Keratinocyte (primary cell): ENCODE measurements around the gene CACNB4. TPM values are rescaled to one million over a fixed set of nuclear protein-coding genes. Genes with fewer than 3 reads are reported as not detected.

Experiments used
- DNase-seq: peaks from one replicate; pipeline ENCODE4 v3.0.0-alpha.2; 2011; ENCODE audit warnings: low read depth, missing footprints, low spot score
- FAIRE-seq: peaks from 2 replicates; lab custom pipeline; 2011; peaks lifted over from hg19 to GRCh38; lab: Jason Lieb, UNC
- H2AFZ ChIP-seq: 2 replicates; pipeline ENCODE4 v1.6.0; 2012; ENCODE audit warnings: low read length, control low read depth, inconsistent platforms; ENCODE audit not compliant: control insufficient read depth
- H3K27ac ChIP-seq: 2 replicates; pipeline ENCODE4 v1.5.1; 2011; ENCODE audit warnings: low read length; ENCODE audit not compliant: control insufficient read depth, insufficient read depth
- H3K27me3 ChIP-seq: 3 replicates; pipeline ENCODE4 v1.6.0; 2011; ENCODE audit warnings: low read length; ENCODE audit not compliant: control insufficient read depth, insufficient read depth; ENCODE audit errors: extremely low read depth
- H3K36me3 ChIP-seq, 2 experiments: 2 replicates in 1 of 2; 3 replicates in 1 of 2; pipeline ENCODE4 v1.5.1; 2011; ENCODE audit warnings: low read length in 2 of 2, mild to moderate bottlenecking in 1 of 2; ENCODE audit not compliant: control insufficient read depth in 2 of 2, insufficient read depth in 2 of 2; ENCODE audit errors: extremely low read depth in 1 of 2
- H3K4me1 ChIP-seq: 3 replicates; pipeline ENCODE4 v1.5.1; 2011; ENCODE audit warnings: low read length; ENCODE audit not compliant: control insufficient read depth, insufficient read depth; ENCODE audit errors: extremely low read depth
- H3K4me2 ChIP-seq: 3 replicates; pipeline ENCODE4 v1.6.0; 2011; ENCODE audit warnings: low read depth, low read length; ENCODE audit not compliant: control insufficient read depth, insufficient read depth; ENCODE audit errors: extremely low read depth
- H3K4me3 ChIP-seq, 3 experiments: fragments of 200-600 bp in 1 of 3; sonication (generic) in 1 of 3; 2 replicates in 2 of 3; 3 replicates in 1 of 3; pipeline ENCODE4 v1.5.1; 2011 to 2016; ENCODE audit warnings: low read length in 3 of 3, mild to moderate bottlenecking in 3 of 3, control low read depth in 2 of 3, inconsistent platforms in 1 of 3, low read depth in 1 of 3, mixed read lengths in 1 of 3, mixed run types in 1 of 3, moderate library complexity in 1 of 3; ENCODE audit not compliant: control insufficient read depth in 2 of 3, insufficient read depth in 2 of 3; ENCODE audit errors: extremely low read depth in 1 of 3
- H3K79me2 ChIP-seq: 2 replicates; pipeline ENCODE4 v1.6.0; 2012; ENCODE audit warnings: low read length; ENCODE audit not compliant: control insufficient read depth, insufficient read depth
- H3K9ac ChIP-seq: 3 replicates; pipeline ENCODE4 v1.6.0; 2011; ENCODE audit warnings: low read length; ENCODE audit not compliant: control insufficient read depth, insufficient read depth; ENCODE audit errors: extremely low read depth
- H3K9me1 ChIP-seq: 3 replicates; pipeline ENCODE4 v1.6.0; 2011; ENCODE audit warnings: low read length; ENCODE audit not compliant: control insufficient read depth, insufficient read depth; ENCODE audit errors: extremely low read depth
- H3K9me3 ChIP-seq: 2 replicates; pipeline ENCODE4 v1.5.1; 2012; ENCODE audit warnings: low read depth, low read length; ENCODE audit not compliant: control insufficient read depth
- H4K20me1 ChIP-seq: 3 replicates; pipeline ENCODE4 v1.6.0; 2011; ENCODE audit warnings: low read length; ENCODE audit not compliant: control insufficient read depth, insufficient read depth; ENCODE audit errors: extremely low read depth
- EZH2 ChIP-seq: IDR thresholded peaks from one replicate; pipeline ENCODE4 v1.6.1; 2012; ENCODE audit warnings: inconsistent platforms, mild to moderate bottlenecking, low read length, moderate library complexity
- dilution Hi-C: fragments of 300-500 bp; cut with MboI; formaldehyde crosslinking; loops from one replicate; pipeline ENCODE4 v1.7.0; 2020; ENCODE audit warnings: low sequenced_read_pairs; ENCODE audit not compliant: extremely low pct_ligation_motif_present
- polyA plus RNA-seq, 5 experiments: library from polyadenylated mRNA; depleted of rRNA in 3 of 5; stranded (reverse) in 3 of 5; stranded (forward) in 1 of 5; unstranded in 1 of 5; fragments of >200 nt; gene quantifications; 1 replicate in 1 of 5; 2 replicates in 3 of 5; 3 replicates in 1 of 5; pipeline versions ENCODE4 v1.2.1 to v1.2.3, GENCODE V29; 2011 to 2012; ENCODE audit warnings: missing spikeins in 2 of 5, low read depth in 1 of 5, low replicate concordance in 1 of 5
- TF ChIP-seq, protein P1 (sequence below), 3 experiments: IDR thresholded peaks in 1 of 3; conservative IDR thresholded peaks in 1 of 3; optimal IDR thresholded peaks in 1 of 3; 2 replicates in 2 of 3; 3 replicates in 1 of 3; pipeline versions ENCODE3 to v1.5.1; 2011; ENCODE audit warnings: low read length in 3 of 3, mild to moderate bottlenecking in 3 of 3, moderate library complexity in 2 of 3, control low read depth in 1 of 3, inconsistent platforms in 1 of 3; ENCODE audit not compliant: insufficient read depth in 2 of 3; ENCODE audit errors: extremely low read depth in 1 of 3

CACNB4 gene
- polyA plus RNA-seq, 1 donor (not counting 4 experiments of a cell fraction or from before 2014, with no cell fraction given): 0.30 TPM

GRCh38 chr2:151869291-151869690, 229.6 kb downstream of the CACNB4 start:
- Histone ChIP-seq H3K4me3 (no peak overlapping the region), H3K27me3 (no peaks in the 10 kb centered on the region), H3K9me1 (no peaks in the 10 kb centered on the region), H2AFZ (no peak overlapping the region), H3K4me1 (no peaks in the 10 kb centered on the region), H3K9ac (no peak overlapping the region), H3K27ac (no peak overlapping the region), H3K79me2 (no peaks in the 10 kb centered on the region), H3K36me3 (no peaks in the 10 kb centered on the region), H3K4me2 (no peak overlapping the region), H3K9me3 (no peaks in the 10 kb centered on the region), H4K20me1 (no peaks in the 10 kb centered on the region)
- no peak for TF ChIP-seq EZH2
- TF ChIP-seq, protein P1, sequence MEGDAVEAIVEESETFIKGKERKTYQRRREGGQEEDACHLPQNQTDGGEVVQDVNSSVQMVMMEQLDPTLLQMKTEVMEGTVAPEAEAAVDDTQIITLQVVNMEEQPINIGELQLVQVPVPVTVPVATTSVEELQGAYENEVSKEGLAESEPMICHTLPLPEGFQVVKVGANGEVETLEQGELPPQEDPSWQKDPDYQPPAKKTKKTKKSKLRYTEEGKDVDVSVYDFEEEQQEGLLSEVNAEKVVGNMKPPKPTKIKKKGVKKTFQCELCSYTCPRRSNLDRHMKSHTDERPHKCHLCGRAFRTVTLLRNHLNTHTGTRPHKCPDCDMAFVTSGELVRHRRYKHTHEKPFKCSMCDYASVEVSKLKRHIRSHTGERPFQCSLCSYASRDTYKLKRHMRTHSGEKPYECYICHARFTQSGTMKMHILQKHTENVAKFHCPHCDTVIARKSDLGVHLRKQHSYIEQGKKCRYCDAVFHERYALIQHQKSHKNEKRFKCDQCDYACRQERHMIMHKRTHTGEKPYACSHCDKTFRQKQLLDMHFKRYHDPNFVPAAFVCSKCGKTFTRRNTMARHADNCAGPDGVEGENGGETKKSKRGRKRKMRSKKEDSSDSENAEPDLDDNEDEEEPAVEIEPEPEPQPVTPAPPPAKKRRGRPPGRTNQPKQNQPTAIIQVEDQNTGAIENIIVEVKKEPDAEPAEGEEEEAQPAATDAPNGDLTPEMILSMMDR (optimal IDR thresholded peaks at IDR 0.05 in 1 of 3, IDR thresholded peaks at IDR 0.05 in 1 of 3, conservative IDR thresholded peaks at IDR 0.05 in 1 of 3; ENCODE audit: extremely low read depth in 1 of 3, insufficient read depth in 2 of 3, low read length in 3 of 3): no peak
- dilution Hi-C loops: no loop called here
- no peak for DNase-seq
- no peak for FAIRE-seq

- no peaks in the 10 kb centered on the region for H3K27me3 ChIP-seq
- no peaks in the 10 kb centered on the region for H3K36me3 ChIP-seq
- no peaks in the 10 kb centered on the region for H3K79me2 ChIP-seq
- H3K9me3 ChIP-seq: no peaks in the 10 kb centered on the region
- H3K9ac ChIP-seq: no peak overlapping the region
- no peaks in the 10 kb centered on the region for H4K20me1 ChIP-seq
- H2AFZ ChIP-seq: no peak overlapping the region
- no peak for TF ChIP-seq EZH2
- TF ChIP-seq, protein P1 (optimal IDR thresholded peaks at IDR 0.05 in 1 of 3, IDR thresholded peaks at IDR 0.05 in 1 of 3, conservative IDR thresholded peaks at IDR 0.05 in 1 of 3; ENCODE audit: extremely low read depth in 1 of 3, insufficient read depth in 2 of 3, low read length in 3 of 3): no peak
- FAIRE-seq (no peak), DNase-seq (no peak)
- H3K4me2 ChIP-seq: no peak overlapping the region
- no peak overlapping the region for H3K4me3 ChIP-seq
- dilution Hi-C loops: no loop called here
- no peaks in the 10 kb centered on the region for H3K9me1 ChIP-seq
- no peak overlapping the region for H3K27ac ChIP-seq
- no peaks in the 10 kb centered on the region for H3K4me1 ChIP-seq
These were observed 236.1 kb downstream of the CACNB4 start for GRCh38 chr2:151862700-151863099.
